CD4-positive, alpha-beta T cell treated with Interleukin-15 for 4 hours (primary cell): ENCODE measurements around the gene PCSK2.

Experiments
- DNase-seq: peaks from one replicate; pipeline ENCODE4 v3.0.0-alpha.2; 2020; ENCODE audit warnings: low spot score

PCSK2 gene

DNA sequence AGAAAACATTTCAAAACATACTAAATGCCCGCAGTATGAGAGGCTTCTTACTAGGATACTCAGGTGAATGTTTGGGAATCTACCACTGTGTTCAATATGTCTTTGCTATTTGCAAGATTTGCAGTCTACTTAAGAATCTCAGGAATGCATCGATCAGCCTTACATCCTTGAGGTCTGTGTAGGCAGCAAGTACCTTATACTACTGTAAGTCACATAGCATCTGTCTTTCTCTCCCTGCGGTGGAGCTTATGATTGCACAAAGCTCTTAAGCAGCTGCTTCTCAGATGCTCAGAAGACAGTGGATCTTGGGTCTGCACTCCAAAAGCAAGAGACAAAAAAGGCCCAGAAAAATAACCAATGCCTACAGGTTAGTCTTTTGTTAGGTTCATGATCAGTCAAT, 21.4 kb downstream of the PCSK2 start:
- no peak for DNase-seq

DNA sequence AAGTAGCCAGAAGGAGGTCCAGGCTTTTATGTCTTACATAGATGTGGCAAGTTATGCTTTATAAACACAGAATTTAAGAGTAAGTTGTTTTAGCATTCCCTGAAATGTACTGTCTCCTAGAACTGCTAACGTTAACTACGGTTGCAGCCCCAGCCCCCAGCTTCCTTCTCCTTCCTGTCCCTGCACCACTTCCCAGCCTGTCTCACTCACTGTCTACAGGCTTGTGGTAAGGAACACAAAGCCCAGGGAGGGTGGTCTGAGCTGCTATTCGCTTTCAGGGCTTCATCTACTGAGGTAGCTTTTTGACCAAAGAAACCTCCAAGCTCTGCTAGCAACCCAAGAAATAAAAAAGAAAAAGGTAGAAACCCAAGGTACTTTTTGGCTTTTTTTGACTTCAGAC, 35.9 kb downstream of the PCSK2 start:
- DNase-seq = no peak

DNA sequence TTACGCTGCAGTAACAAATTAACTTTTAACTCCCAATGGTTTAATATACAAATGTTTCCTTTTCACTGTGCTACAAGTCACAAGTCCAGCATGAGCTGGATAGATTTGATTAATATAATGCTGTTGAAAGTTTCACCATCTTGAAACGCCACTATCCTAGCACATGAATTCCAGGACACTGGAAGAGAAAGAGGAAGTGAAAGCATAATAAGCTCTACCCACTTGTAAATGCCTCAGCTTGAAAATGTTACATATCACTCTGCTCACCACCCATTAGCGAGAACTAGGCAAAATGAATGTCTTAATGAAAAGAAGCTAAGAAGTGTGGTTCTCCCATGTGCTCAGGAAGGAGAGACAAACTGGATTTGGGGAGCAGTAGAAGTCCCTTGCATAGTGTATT, 46.9 kb downstream of the PCSK2 start:
- DNase-seq = no peak

DNA sequence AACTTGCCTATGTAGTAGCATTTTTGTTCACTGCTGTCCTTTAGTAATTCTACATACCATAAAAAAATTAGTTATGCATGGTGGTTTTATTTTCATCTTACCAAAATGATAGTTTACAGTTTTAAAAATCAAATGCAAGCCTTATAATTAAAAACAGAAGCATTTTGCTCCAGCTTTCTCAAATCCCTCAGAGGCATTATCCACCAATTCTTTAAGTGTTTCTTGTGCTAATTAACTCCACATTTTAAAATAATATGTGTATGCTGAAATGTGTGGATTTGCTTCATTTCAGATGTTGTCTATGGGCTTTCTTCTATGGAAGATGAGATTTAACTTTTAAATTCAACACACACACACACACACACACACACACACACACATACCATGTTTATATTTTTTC, 49.3 kb downstream of the PCSK2 start:
- no peak for DNase-seq

DNA sequence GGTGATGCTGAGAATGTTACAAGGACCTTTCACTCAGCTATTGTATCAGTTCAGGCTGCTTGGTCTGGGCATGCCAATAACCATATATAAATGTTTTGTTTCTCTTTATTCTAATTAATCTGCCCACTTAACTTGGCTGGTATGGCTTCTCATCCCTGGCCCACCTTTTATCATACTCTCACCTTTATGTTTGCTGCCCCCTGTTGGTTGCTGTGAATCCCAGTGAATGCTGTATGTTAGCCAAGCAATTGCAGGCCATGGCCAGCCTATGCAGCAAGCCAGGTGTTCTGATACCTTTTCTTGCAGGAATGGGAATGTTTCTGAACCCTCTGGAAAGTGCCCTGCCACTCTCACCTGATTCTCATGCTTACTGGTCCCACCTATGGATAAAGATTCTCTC, 54.6 kb downstream of the PCSK2 start:
- DNase-seq = no peak

DNA sequence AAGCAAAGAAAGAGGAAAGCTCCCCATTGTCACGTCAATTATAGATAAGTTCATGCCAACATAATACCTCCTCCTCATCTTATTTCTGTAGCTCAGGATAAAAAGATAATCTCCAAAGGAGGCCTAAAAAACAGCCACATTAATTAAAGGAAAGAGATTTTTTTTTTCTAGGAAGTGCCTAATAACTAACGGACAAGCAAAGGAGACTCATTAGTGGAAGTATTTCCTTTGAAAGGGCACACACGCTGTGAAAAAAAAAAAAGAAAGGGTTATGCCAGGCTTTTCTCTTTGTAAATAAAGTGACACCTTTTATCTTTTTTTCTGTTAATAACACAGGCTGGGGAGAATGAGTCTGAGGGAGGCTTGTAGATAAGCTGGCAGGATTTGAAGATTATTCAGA, 55.7 kb downstream of the PCSK2 start:
- DNase-seq = no peak

DNA sequence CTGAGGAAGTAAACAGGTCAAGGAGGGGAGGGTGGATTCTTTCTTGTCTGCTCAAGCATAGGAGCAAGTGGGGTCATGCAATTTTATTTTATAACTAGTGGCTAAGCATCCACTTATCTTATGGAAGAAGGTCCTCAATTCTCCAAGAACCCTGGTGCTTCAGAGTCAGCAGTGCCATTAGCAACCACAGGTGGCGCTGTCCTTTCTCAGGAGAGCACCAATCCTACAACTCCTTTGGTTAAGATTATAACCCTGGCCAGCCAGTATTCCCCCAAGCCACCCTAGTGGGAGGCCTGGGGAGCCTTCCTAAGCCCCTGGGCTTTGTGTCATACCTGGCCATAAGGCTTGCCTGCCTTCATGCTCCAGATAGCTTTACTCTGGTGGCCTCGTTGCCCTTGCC, 60.7 kb downstream of the PCSK2 start:
- no peak for DNase-seq

DNA sequence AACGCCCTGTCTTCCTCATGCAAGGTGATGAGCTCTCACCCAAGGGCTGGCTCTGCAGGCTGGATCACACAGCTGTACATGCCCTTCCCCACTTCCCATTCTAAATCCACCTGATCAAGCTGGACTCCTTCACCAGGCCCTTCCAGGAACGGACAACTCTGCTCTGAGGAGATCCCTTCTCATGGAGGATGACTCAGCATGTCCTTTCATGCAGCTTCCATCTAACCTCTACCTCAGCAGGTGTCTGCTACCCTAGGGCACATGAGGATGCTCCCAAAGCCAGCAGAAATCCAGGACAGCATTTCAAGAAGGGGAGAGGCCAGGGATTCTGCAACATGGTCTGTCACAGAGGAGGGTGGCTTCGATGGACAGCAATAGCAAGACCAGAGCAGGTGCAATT, 61.2 kb downstream of the PCSK2 start:
- DNase-seq = no peak

DNA sequence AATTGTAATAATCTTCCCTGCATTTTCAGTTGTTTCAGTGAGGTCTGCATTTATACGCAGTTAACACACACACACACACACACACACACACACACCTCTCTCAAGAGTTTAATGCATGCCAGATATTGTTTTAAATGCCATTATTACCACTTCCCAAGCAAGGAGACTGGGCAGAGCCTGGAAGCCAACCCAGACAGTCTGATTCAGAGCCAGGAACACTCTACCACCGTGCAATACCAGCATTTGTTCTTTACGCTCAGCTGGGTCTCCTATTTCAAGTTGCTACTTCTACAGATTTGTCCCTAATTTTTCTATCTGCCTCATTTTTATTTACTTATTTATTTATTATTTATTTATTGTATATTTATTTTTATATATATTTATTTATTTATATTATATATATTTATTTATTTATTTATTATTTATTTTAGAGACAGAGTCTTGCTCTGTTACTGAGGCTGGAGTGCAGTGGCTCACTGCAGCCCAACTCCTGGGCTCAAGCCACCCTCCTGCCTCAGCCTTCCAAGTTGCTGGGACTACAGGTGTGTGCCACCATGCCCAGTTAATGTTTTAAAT, 68.4 kb downstream of the PCSK2 start:
- no peak for DNase-seq

DNA sequence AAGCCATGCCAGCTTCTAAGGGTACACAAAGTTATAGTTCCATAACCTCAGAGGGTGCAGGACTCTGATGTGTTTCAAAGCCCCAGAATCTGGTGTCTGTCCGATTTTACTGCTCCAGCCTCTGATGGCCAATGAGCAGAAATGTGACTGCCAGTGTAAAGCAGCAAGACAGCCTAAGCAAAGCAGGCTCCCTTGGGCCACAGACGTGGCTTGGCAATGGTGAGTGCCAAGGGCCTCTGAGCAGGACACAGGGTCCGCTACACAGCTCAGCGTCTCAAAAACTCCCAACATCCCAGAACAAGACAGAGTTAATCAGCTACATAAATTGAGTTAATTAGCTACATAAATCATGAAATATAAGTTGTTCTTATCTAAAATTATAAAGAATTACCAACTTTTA, 69.2 kb downstream of the PCSK2 start:
- DNase-seq = no peak

DNA sequence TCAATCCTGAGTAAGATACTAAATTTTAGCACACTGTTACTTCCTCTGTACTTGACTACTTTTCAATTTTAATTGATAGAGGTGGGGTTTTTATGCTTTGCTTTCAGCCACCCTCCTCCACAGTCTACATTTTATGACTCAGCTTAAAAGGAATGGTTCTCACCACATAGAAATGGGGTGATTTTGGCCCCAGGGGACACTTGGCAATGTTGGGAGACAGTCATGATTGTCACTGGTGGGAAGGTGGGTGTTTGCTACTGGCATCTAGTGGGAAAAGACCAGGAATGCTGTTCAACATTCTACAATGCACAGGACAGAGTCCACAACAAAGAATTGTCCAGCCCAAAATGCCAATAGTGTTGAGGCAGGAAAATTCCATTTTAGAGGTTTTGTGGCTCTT, 71.3 kb downstream of the PCSK2 start:
- no peak for DNase-seq

DNA sequence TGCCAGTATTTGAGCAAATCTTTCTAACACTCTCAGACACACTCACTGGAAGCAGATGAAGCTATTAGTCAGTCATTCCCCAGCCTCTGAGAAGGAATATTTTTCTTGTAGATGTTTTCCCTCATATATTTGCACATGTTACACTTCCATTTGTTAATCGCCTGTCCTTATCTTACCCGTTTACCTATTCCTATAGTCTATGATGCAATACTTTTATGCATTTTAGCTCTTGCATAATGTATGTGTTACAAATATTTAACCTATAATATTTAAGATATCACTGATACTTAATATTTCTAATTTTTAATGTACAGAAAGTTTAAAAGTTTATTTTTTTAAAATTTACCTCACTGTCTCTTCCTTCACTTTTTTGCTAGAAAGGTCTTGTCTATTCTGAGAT, 71.9 kb downstream of the PCSK2 start:
- no peak for DNase-seq

DNA sequence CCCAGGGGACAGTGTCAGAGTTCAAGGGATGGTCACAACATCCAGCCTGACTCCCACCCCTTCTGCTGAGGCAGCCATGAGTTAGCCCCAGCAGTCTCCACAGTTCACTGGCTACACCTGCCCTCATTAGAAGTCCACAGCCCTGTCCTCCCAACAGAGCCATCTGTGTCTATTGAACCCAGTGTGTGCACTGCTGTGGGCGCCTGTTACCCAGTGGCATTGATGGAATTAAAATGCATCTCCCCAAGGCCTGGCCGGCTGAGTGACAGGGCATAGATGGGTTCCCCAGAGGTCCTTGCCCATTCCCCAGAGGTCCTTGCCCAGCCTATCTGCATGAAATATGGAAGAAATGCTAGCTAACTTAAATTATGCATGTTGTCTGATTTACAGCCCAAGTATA, 73.3 kb downstream of the PCSK2 start:
- no peak for DNase-seq

DNA sequence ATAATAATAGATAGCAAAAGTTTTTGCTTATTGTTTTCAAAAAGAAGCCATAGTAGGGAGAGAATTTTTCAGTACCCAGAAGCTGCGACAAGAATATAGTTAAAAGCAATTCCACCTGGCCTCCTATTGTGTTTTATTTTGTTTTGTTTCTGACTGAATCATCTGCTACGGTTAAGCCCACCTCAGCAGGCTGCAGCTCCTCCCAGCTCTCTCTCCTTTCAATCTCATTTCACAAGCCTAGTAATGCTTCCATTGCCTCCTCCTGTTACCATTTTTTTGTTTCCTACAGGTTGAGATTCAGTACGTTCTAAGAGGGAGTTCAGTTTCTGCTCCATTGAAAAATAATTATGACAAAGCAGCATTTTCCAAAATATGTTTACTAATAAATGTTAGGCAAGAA, 77.9 kb downstream of the PCSK2 start:
- DNase-seq = no peak

DNA sequence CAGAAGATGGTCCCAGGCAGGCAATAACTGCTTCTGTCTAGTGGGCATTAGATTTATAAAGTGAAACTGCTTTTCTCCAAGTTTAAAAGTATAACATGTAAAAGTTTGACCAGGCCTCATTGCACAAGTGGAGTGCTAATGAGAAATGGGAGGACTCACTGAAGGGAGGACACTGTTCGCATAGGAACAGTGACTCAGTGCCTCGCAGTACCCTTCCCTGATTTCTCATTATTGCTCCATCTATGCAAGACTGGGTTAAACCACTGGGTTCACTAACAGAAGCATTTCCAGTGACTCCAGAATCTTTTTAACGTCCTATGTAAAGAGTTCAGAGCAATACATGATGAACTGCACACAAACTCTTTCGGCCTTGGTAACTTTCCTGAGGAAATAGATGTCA, 79.6 kb downstream of the PCSK2 start:
- no peak for DNase-seq

DNA sequence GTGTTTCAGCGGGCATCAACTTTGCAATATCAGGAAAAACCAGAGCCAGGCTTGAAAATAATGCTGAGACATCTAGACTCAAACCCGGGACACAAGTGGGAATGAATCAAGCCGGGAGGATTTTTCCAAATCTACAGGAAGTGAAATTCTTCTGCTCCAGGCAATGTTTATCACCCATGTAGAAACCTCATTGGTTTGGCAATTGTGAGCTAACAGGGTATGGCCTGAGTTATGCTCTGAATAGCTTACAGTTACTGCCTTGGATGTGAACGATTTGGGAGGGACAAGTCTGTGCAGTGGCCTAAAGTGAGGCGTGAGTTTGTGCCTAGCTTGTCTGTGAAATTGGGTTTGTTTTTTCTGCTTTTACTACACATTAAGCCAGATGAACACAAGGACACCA, 87.4 kb downstream of the PCSK2 start:
- DNase-seq = no peak

DNA sequence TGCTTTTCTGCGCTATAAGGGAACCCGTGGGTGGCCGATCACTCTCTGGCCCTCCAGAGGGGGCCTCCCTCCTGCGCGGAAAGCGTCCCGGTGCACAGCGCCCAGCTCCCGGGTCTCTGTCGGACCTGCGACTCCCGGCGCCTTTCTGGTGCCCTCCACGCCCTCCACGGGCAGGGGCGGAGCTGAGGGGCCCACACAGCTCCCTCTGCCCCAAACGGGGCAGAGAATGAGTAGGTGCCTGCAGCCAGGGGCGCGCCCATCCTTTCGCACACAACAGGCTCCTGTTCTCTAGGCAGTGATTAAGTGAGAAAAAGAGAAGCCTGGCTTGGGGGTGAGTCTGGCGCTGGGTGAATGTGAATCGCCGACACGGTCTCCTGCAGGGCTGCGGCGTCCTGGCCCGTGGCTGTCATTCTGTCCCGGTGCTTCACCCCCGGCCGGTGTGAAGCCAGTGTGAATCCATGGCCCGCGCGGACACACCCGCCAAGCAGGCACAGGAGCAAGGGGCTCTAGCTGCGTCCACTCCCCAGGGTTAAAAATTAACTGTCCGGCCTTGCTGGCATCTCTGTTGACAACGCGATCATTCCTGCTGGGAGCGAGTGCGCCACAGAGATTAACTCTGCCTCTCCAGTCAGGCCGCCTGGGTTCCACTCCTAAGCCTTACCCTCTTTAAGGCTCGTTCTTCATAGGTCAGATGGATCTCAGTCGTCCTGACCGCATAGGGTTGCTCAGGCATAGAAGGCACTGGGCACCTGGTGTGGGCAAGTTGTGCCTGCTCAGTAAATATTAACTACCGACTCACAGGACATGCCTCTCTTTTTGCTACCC, 88.8 kb downstream of the PCSK2 start:
- no peak for DNase-seq

DNA sequence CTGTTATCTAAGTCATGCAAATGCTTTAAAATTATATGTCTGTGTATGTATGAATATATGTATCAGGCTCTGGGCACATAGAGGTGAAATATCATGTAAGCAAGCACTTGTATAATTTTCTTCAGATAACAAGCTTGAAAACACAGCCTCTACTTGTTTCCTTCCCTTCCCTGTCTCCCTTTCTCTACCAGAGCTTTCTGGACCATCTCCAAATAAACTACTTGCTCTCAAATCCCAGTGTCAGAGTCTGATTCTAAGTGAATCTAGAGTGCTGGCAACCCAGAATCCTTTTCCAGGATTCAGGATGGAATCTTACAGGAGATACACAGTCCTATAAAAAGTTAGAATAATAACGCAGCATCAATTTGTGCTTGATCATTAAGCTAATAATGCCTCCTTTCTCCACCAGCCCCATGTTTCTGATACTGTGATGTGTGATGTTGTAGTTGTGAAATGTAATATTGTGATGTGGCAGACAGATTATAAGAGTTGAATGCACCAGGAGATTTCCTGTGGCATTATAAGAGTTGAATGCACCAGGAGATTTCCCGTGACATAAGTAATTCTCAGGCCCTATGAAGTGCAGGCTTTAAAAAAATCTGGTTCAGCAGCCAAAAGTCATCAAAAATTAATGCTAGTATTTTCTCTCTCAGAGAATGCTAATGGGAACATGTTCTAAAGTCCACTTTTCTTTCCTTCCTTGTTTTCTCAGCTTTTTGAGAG, 89.6 kb downstream of the PCSK2 start:
- no peak for DNase-seq

DNA sequence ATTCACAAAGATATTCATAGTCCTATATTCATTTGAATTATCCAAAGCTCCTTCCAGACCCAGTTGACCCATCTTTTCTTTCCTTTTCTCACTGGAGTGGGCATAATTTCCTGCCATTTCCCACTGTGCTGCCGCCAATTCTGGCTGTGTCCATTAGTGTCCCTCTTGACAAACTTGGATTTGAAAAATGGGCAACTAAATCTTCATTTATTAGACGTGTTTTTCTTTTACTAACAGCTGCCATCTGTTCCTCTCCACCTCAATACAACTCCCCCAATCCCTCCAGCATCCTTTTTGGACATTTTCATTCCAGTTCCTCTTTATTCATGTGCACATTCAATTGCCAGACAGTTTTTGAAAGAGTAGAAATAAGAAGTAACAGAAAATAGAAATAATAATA, 90.5 kb downstream of the PCSK2 start:
- DNase-seq = no peak

DNA sequence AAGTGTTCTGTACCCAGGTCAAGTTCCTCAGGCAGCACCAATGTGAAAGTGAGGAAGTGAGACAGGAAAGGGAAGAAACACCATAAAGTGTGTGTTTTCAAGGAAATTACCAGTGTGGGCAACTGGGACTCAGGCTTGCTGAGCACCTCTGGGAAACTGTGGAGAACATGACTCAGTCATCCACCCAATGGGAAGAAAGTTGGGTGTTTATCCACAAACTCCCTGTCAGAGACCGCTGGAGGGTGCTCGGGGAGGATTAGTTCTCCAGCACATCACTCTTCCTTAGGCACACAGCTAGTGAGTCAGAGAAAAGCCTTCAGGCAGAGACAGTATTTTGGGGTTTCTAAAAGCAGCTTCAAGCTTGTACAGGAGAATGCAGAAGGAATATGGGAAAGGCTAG, 93.6 kb downstream of the PCSK2 start:
- DNase-seq = no peak

DNA sequence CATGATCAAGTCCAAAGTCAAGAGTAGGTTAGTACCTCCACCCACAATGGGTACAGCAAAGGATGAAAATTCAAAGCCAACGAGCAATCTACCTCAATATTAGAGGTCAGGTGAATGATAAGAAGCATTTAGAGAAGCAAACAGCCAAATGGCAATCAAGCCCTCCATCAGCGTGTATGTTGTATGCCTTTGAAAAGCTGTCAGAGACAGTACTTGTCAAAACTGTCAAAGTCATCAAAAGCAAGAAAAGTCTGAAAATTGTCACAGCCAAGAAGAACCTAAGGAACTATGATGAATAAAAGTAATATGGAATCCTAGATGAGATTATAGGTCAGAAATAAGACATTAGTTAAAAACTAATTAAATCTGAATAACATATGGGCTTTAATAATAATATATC, 99.3 kb downstream of the PCSK2 start:
- DNase-seq = no peak

DNA sequence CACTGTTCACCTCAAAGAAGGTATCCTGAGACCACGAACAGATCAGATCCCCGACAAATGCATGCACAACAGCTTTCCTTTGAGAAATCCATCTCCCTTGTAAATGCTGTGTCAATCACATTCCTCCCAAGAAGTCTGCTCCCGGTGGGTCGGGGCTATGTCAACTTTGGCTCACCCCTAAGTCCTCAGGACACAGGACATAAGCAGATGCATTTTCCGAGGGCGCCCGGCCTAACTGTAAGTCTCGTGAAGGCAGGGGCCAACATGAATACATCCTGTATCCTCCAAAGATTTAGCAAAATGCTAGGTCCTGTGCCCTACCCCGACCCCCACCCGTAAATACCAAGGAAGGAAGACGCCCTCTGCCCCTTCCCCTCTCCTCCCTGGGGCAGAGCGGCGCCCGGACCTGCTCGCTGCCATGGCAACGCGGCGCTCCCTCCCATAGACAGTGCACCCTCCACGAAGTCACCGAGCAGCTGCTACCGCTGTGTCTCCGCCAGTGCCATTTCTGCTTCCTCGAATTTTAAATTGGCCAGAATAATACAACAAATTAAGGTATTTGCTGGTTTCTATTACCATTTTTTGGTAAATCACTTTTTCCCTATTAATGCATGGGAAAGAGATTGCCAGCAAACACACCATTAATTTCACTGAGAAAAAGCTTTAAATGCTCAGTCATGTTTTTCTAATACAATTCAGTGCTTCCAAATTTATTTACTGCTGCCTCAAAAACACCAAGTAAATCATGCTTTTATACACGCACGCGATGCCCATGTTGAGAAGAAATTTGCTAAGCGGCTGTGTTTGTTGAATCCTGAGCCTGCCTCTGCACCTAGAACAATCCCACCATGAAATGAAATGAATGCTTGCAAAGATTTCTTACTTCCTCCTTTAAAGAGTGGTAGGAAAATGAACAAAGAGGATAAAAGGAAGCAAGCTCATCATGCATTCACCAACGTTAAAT, 100.6 kb downstream of the PCSK2 start:
- no peak for DNase-seq
